Upper lobe of left lung (tissue), 6 donors: ENCODE measurements around the gene MMP23B. TPM values are rescaled to one million over a fixed set of nuclear protein-coding genes. Genes with fewer than 3 reads are reported as not detected.
A peak's percentile ranks its signal among the peaks of the same experiment; 100 is the strongest.

Experiments
- ATAC-seq, 2 donors: fragments of 200-7000 bp; cut with Tn5 transposase; one replicate each; pipeline ENCODE4 v1.9.1; 2022; ENCODE audit warnings: mild to moderate bottlenecking in 2 of 2, moderate library complexity in 2 of 2; ENCODE audit not compliant: low FRiP score in 2 of 2
- DNase-seq, 2 donors: peaks; one replicate each; pipeline ENCODE4 v3.0.0-alpha.2; 2019 to 2020
- H3K27ac ChIP-seq, 4 donors: fragments of 200-600 bp; sonication (generic); one replicate each; pipeline ENCODE4 v1.5.1; 2016 to 2019
- H3K27me3 ChIP-seq, 4 donors: fragments of 200-600 bp; sonication (generic); one replicate each; pipeline ENCODE4 v1.5.1; 2017 to 2019
- H3K36me3 ChIP-seq, 4 donors: fragments of 200-600 bp; sonication (generic); one replicate each; pipeline ENCODE4 v1.5.1; 2016 to 2019
- H3K4me1 ChIP-seq, 4 donors: fragments of 200-600 bp; sonication (generic); one replicate each; pipeline ENCODE4 v1.5.1; 2018 to 2019
- H3K4me3 ChIP-seq, 4 donors: fragments of 200-600 bp; sonication (generic); one replicate each; pipeline ENCODE4 v1.5.1; 2017 to 2019; ENCODE audit warnings: mild to moderate bottlenecking in 2 of 4, moderate library complexity in 1 of 4
- H3K9me3 ChIP-seq, 4 donors: fragments of 200-600 bp; sonication (generic); one replicate each; pipeline ENCODE4 v1.5.1; 2018 to 2019
- CTCF ChIP-seq, 6 experiments: fragments of 450-650 bp in 4 of 6; fragments of 200-600 bp in 2 of 6; sonication (generic) in 2 of 6; IDR thresholded peaks; one replicate each; pipeline ENCODE4 v1.5.1; 2016 to 2019; ENCODE audit warnings: antibody characterized with exemption in 6 of 6
- EP300 ChIP-seq, 4 donors: sonication (generic); formaldehyde crosslinking; IDR thresholded peaks; one replicate each; pipeline ENCODE4 v1.5.1; 2017; ENCODE audit warnings: antibody characterized with exemption in 4 of 4, control low read depth in 2 of 4
- POLR2A ChIP-seq, 4 donors: fragments of 450-650 bp; IDR thresholded peaks; one replicate each; pipeline ENCODE4 v1.5.1; 2016 to 2017; ENCODE audit warnings: antibody characterized with exemption in 4 of 4, mild to moderate bottlenecking in 2 of 4
- POLR2AphosphoS5 ChIP-seq, 2 donors: sonication (generic); formaldehyde crosslinking; IDR thresholded peaks; one replicate each; pipeline ENCODE4 v1.5.1; 2017; ENCODE audit warnings: antibody characterized with exemption in 2 of 2
- WGBS, 2 donors: methylation state at CpG; one replicate each; pipeline ENCODE4 v1.1.5; 2017 to 2018; 5-methylcytosine and 5-hydroxymethylcytosine counted together
- total RNA-seq, 6 donors: library from RNA; depleted of rRNA in 4 of 6; stranded (reverse); fragments of >200 nt in 4 of 6; gene quantifications; one replicate each; pipeline versions ENCODE4 v1.1.0 to v1.2.1, GENCODE V29; 2016 to 2021
- donor health status: DM: no; HTN: no; CAD: no; lungs with moderate emphysema.
- donor health status: DM: no; HTN: yes; CAD: no; lungs with severe emphysema.

MMP23B gene
- total RNA-seq, 6 donors from 2014 or later = 13.6 to 79.3 (median 33.0) TPM; not detected in 1

DNA sequence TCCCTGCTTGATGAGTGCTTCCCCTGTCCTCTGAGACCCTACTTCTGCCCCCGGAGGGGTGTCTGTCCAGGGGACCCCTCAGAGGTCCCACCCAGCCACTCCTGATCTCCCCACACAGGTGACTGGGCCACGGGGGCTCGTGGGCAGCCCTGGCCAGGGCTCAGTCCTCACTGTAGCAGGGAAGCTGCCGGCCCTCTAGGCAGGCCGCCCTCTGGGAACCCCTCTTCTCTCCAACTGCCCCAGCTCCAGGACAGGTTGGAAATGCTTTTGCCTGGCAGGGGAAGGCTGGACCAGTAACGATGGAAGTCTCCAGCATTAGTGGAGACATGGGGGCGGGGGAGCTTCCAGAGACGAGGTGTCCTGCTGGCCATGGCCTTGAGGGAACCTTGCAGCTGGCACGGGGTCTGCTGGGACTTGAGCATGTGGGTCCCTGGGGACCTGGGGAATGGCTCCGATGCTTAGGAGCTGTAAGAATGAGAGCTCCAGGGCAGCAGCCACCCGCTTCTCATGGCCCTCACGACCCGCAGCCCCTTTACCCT, 28.9 kb upstream of the MMP23B start:
- no peak overlapping the region for H3K4me3 ChIP-seq
- no peaks in the 10 kb centered on the region for H3K9me3 ChIP-seq
- no peak for TF ChIP-seq CTCF (IDR thresholded peaks at IDR 0.05)
- TF ChIP-seq EP300 (IDR thresholded peaks at IDR 0.05) = no peak
- ATAC-seq = no peak
- H3K27ac ChIP-seq = no peak overlapping the region
- H3K4me1 ChIP-seq = peaks cover 12 to 25% (median 17%) of the 10 kb centered on the region in 4 donors
- WGBS, 2 donors = 73 to 89% methylated on average over 3 to 11 of the region's 13 CpGs
- H3K36me3 ChIP-seq = no peaks in the 10 kb centered on the region
- peak in 1 of 2 donors; percentile 53 for DNase-seq
- H3K27me3 ChIP-seq = peaks cover 0 to 4% (median 1%) of the 10 kb centered on the region in 4 donors

DNA sequence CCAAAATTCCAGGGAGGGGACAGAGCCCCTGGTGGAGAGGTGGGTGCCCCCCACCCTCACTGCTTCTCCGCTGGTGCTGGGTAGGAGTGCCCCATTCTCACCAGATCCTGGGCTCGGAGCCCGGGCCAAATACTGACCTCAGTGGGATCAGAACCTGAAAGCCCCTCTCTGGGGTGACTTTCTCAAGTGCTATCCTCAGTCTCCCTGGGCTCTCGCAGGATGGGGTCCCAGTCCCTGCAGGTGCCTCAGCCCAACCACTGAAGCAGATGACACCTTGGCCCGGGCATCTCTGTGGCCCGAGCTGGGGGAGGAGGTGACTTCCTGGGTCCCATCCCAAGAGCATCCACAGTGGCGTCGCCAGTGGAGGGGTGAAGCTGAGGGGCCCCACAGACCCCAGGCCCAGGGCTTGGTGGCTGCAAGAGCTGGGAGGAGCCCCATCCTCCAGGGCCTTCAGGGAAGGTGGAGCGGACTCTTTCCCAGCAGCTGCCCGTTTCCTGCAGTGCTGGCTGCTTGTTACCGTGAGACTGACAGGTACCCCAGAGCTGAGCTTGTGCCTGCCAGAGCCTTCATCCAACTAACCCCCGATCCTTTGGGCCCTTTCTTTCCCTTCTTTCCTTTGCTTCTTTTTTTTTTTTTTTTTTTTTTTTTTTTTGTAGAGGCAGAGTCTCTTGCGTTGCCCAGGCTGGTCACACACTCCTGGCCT, 28.2 kb upstream of the MMP23B start:
- H3K27me3 ChIP-seq = peaks cover 0 to 4% (median 1%) of the 10 kb centered on the region in 4 donors
- no peaks in the 10 kb centered on the region for H3K36me3 ChIP-seq
- DNase-seq (peak in 1 of 2 donors; percentile 42), ATAC-seq (no peak)
- H3K4me3 ChIP-seq = no peak overlapping the region
- WGBS, 2 donors = 72 to 81% methylated on average over 8 to 12 of the region's 13 CpGs
- H3K9me3 ChIP-seq = no peaks in the 10 kb centered on the region
- peaks cover 12 to 19% (median 16%) of the 10 kb centered on the region in 4 donors for H3K4me1 ChIP-seq
- TF ChIP-seq CTCF (IDR thresholded peaks at IDR 0.05) (no peak), POLR2AphosphoS5 (IDR thresholded peaks at IDR 0.05) (no peak), EP300 (IDR thresholded peaks at IDR 0.05) (no peak), POLR2A (IDR thresholded peaks at IDR 0.05) (no peak)
- no peak overlapping the region for H3K27ac ChIP-seq

- H3K27me3 ChIP-seq = no peaks in the 10 kb centered on the region
- TF ChIP-seq POLR2AphosphoS5 (IDR thresholded peaks at IDR 0.05) (no peak), POLR2A (IDR thresholded peaks at IDR 0.05) (no peak), CTCF (IDR thresholded peaks at IDR 0.05) (no peak), EP300 (IDR thresholded peaks at IDR 0.05) (no peak)
- no peaks in the 10 kb centered on the region for H3K36me3 ChIP-seq
- 85 to 89% methylated on average over 10 to 14 of the region's 15 CpGs for WGBS, 2 donors
- no peak overlapping the region for H3K27ac ChIP-seq
- ATAC-seq (no peak), DNase-seq (peak in 1 of 2 donors; percentile 35)
- H3K9me3 ChIP-seq = no peaks in the 10 kb centered on the region
- no peak overlapping the region for H3K4me3 ChIP-seq
- peaks cover 7 to 12% (median 11%) of the 10 kb centered on the region in 4 donors for H3K4me1 ChIP-seq
Measured at GRCh38 chr1:1604374-1605033, 27.5 kb upstream of the MMP23B start.

- H3K4me3 ChIP-seq = no peak overlapping the region
- TF ChIP-seq EP300 (IDR thresholded peaks at IDR 0.05) (no peak), POLR2AphosphoS5 (IDR thresholded peaks at IDR 0.05) (no peak), POLR2A (IDR thresholded peaks at IDR 0.05) (no peak), CTCF (IDR thresholded peaks at IDR 0.05) (no peak)
- no peak for ATAC-seq
- H3K4me1 ChIP-seq = peaks cover 6 to 18% (median 13%) of the 10 kb centered on the region in 4 donors
- no peaks in the 10 kb centered on the region for H3K9me3 ChIP-seq
- DNase-seq = peak in 1 of 2 donors; percentile 71
- H3K27ac ChIP-seq = no peak overlapping the region
- no peaks in the 10 kb centered on the region for H3K36me3 ChIP-seq
- WGBS, 2 donors = 75 to 85% methylated on average over 12 to 14 of the region's 14 CpGs
- no peaks in the 10 kb centered on the region for H3K27me3 ChIP-seq
Measured at GRCh38 chr1:1605034-1605591, 26.9 kb upstream of the MMP23B start.
